ENCODE measurements around the gene SMCHD1.
"Not testable (repeated sequence)": the region's sequence is repeated elsewhere in the genome, so short reads cannot be mapped to it uniquely, and the experiment has no call there.

The SMCHD1 gene

DNA sequence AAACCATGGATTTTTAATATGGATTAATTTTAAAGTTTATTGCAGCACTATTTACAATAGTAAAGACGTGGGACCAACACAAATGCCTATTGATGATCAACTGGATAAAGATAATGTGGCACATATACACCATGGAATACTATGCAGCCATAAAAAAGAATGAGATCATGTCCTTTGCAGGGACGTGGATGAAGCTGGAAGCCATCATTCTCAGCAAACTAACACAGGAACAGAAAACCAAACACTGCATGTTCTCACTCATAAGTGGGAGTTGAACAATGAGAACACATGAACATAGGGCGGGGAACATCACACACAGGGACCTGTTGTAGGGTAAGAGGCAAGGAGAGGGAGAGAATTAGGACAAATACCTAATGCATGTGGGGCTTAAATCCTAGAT, 5.3 kb downstream of the SMCHD1 start:
- not testable (repeated sequence) for DNase-seq

DNA sequence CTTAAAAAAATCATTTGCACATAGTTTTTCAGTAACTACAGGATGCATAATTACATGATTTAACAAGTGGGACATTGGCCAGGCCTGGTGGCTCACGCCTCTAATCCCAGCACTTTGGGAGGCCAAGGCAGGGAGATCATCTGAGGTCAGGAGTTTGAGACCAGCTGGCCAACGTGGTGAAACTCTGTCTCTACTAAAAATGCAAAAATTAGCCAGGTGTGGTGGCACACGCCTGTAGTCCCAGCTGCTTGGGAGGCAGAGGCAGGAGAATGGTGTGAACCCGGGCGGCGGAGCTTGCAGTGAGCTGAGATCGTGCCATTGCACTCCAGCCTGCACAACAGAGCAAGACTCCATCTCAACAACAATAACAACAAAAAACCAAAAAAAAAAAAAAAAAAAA, 6.8 kb downstream of the SMCHD1 start:
- DNase-seq = not testable (repeated sequence)

DNA sequence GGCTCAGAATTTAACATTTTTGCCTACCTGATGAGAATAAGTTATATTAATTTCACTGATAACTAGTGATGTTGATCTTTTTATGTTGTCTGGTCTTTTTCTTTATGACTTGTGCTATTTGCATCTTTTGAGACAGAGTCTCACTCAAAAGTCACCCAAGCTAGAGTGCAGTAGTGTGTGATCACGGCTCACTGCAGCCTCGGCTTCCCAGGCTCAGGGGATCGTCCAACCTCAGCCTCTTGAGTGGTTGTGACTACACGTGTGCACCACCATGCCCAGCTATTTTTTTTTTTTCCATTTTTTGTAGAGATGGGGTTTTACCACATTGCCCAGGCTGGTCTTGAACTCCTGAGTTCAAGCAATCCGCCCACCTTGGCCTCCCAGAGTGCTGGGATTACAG, 7.5 kb downstream of the SMCHD1 start:
- no peak for DNase-seq

DNA sequence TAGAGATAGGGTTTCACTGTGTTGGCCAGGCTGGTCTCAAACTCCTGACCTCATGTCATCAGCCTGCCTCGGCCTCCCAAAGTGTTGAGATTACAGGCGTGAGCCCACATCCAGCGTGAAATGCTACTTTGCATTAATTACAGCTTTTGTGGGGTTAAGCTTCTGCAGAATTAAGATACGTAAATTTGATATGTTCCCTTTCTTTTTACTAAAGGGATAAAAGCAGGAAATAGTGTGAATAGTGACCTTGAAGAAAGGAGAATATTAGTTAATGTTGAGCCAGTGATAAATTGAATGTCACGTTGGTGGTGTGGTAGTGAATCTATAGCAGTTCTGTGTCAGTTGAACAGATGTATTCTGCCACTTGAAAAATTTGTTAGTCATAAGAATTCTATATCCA, 16.9 kb downstream of the SMCHD1 start:
- DNase-seq = no peak

DNA sequence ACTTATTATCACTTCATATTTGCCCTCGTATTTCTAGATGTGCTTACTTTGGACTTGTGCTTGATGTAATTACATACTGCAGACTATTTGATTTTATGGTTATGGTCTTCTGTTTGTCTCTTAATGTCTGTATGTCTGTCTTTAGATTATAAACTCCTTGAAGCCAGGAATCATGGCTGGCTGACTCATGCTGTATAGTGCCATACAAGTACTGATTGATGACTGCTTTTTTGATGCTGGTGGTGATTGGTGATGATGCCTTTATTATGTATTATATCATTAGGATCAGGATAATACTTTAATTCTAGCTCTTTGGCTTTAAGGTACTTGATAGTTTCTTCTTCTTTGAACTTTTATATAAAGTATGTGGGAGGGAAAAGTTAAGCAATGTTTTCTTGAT, 17.3 kb downstream of the SMCHD1 start:
- DNase-seq = no peak

DNA sequence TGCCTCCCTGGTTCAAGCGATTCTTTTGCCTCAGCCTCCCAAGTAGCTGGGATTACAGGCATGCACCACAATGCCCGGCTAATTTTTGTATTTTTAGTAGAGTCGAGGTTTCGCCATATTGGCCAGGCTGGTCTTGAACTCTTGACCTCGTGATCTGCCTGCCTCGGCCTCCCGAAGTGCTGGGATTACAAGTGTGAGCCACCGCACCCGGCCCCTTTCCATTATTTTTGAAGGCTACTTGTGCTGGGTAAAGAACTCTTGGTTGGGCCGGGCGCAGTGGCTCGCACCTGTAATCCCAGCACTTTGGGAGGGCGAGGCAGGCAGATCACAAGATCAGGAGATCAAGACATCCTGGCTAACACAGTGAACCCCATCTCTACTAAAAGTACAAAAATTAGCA, 23.4 kb downstream of the SMCHD1 start:
- not testable (repeated sequence) for DNase-seq

DNA sequence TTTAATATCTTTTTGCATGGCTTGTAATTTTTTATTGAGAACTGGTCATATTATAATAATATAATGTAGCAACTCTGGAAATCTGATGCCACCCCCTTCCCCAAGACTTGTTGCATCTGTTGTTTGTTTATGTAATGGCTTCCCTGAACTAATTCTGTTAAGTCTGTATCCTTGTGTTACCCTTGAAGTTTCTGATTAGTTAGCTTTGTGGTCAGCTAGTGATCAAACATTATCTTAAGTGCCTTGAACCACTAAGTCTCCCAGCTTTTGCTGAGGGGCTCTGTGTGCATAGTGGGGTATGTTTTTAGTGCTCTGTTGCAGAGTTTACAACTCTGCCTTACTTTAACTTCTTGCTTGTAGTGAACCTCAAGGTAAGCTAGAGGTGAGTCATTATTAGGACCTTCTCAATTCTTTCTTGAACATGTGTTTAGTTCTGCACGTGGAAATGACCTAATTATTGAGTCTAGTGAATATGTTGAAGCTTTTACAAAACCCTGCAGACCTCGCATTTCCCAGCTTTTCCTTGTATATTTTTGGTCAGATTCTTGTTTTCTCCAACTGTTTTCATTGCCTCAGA, 24.8 kb downstream of the SMCHD1 start:
- DNase-seq = no peak

DNA sequence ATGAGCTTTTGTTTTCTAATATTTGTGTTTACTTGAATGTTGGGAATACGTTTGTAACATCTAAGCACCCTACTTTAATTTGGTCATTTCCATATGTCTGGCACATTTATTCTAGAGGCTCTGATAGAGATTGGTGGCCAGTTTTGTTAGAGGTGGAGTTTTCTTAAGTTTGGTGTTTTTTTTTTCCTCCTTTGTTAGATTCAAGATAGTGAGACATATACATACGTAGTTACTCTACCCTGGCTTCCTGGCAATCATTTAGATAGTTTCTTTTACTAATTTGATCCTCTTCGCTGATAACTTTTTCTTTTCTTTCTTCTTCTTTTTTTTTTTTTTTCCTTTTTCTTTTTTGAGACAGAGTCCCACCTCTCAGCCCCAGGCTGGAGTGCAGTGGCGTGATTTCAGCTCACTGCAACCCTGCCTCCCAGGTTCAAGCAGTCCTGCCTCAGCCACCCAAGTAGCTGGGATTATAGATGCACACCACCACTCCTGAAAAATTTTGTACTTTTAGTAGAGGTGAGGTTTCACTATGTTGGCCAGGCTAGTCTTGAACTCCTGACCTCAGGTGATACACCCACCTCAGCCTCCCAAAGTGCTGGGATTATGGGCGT, 26.6 kb downstream of the SMCHD1 start:
- no peak for DNase-seq

DNA sequence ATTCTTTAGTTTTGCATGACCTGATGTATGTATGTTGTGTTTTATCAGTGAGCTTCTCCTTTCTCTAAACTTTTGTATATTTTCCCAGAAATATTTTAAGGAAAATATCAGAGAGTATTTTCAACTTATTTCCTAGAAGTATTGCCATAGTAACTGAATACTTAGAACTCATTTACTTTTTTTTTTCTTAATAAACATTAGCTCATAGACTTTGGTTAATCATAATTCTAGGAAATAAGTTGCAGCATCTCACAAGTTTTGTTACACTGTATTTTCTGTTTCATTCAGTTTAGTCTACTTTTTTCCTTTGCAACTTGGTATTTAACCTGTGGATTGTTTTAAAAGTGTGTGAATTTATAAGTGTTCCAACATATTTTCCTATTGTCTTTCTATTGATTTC, 27.5 kb downstream of the SMCHD1 start:
- DNase-seq = no peak

DNA sequence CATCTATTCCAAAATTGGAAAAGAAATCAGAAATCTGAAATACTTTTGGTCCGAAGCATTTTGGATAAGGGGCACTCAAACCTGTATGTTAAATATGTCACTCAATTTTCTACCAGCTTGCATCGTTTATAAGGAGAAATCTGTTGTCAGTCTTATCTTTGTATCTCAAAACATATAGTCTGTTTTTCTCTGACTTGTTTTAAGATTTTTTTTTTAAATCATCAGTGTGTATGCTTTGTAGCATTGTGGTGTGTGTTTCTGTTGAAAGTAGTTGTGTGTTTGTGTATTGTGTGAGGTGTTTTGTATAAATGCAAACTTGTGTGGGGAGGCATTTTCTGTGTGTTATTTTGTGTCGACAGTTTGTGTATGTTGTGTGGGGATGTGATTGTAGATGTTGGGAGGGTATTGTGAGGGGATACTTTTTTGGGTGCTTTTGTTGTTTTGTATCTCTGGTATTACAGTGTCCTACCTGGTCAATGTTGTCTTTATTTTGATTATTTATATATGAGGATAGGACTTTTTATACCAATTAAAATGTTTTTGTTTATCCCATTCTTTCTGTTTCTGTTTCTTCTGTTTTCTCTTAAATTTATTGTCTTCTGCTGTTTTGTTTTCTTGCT, 30.9 kb downstream of the SMCHD1 start:
- no peak for DNase-seq

DNA sequence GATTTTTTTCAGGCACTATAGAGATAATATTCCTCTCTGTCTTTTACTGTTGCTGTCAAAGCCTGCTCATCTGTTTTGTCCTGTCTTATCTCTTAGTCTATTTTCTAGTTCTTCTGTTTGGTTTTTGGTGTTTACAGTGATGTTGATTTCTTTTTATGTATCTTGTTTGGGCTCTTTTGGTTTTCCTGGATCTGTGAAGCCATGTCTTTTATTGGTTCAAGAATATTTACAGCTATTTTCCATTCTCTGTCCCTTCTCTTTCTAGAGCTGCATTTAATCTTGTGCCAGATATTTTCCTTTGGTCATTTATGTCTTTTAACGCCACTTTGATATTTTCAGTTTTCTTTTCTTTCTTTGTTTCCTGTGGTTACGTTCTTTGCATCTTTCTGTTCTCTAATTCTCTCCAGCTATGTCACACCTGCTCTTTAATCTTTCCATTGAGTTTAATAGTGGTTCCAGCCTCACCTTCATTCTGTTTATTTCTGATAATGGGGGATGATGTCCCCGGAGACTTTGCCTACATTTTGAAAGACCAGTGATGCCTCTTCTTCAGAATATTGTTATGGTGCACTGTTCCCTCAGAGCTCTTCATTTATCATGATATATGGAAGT, 32.0 kb downstream of the SMCHD1 start:
- DNase-seq = no peak

DNA sequence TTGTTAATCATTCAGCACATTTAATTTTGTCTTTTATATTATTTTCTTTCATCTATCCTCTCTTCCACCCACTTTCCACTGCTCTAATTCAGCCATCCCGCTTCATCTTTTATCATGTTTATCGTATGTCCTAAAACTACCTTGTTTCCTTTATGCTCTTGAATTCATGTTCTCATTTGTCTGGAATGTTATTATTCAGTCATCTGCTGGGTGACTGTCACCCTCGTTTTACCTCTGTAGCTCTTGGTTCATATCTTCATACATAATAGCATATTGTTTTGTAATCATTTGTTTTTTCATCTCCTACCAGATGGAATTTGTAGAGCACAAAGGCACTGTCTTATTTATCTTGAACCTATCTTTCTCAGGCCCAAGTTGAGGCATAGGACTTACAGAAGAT, 37.0 kb downstream of the SMCHD1 start:
- DNase-seq = no peak

DNA sequence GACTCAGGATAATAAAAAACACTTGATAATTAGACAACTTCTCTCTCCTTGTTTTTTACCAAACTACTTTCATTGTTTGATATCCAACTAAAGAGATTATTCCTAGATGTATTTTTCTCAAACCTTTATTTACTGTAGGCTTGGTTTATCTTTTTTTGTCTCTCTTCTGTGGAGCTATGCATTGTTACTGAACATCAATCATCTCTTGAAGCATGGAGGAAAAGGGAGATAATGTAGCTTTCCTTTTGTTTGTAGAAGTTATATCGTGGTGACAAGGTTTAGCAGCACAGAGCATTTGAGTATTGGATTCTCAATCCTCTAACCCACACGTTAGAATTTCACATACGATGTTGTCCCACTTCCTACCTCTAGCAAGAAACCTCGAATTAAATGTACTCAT, 41.7 kb downstream of the SMCHD1 start:
- DNase-seq = no peak

DNA sequence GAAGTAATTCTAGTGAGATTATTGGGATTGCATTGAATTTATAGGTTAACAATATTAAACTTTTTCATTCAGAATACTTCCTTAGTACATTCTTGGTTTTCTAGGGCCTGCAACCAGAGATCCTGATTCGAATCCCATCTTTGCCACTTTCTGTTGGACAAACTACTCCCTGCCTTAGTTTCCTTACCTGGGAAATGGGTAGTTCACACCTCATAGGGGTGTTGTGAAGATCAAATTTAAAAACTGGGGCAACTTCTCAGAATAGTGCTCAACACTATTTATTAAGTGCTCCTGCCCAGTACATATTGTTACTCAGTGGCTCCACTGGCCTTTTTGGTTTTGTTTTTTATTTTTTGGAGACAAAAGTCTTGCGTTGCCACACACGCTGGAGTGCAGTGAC, 43.5 kb downstream of the SMCHD1 start:
- no peak for DNase-seq

DNA sequence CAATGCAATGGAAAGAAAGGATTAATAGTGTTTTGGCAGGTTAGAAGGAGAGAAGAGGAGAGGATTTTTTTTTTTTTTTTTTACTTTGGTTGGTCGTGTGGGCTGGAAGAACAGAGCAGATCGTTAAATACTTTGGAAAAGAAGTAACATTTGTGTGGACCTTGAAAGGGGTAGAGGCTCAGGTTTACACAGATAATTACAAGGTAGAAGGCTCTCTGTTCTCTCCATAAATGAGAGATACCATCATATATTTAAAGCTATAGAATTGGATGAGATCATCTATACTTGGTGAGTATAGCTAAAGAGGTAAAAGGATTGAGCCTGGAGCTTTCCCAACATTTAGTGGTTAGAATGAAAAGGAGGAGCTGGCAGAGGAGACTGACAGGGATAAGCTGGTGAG, 49.0 kb downstream of the SMCHD1 start:
- DNase-seq = no peak

DNA sequence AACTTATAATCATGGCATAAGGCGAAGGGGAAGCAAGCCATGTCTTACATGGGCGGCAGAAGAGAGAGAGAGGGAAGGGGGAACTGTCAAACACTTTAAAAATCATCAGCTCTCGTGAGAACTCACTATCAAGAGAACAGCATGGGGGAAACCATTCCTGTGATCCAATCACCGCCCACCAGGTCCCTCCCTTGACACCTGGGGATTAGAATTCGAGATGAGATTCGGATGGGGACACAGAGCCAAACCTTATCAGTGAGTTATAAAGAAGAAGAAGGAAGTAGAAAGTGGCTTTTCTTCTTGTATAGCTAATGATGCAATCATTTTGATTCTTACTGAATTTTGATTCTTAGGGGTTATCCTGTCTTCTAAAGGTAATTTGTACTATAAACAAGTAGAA, 51.4 kb downstream of the SMCHD1 start:
- DNase-seq = no peak

DNA sequence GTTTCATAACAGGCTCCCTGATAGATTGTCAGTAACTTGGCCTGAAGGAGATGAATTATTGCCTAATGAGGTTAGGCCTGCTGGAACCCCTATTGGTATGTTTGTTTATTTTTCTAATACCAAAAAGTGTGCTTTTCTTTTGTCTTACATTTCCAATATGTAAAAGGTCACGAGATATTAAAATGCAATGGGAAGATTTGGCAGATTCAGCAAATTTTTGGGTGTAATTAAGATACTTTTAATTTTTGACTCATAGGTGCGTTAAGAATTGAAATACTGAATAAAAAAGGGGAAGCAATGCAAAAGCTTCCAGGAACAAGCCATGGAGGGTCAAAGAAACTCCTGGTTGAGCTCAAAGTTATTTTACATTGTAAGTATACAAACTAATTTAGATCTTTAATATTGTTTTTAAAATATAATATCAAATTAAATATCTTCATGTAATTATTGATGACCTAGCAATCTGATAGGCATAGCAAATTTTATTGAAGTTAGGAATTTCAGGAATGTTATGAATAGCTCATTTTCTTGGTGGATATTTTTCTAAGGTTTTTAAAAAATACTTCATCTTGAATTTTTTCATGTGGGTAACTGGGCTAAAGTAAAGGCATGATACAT, 52.1 kb downstream of the SMCHD1 start:
- DNase-seq = no peak

DNA sequence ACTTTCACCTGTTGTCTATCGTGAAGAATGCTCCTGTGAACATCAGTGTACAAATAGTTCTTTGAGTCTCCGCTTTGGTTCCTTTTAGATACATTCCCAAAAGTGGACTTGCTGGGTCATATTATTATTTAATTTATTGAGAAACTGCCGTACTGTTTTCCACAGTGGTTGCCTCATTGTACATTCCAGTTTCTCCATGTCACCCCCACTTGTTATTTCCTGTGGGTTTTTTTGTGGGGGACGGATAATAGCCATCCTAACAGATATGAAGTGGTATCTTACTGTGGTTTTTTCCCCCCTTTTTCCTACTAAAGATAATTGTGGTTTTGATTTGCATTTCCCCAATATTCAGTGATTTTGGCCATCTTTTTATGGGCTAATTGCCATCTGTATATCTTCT, 53.8 kb downstream of the SMCHD1 start:
- no peak for DNase-seq

DNA sequence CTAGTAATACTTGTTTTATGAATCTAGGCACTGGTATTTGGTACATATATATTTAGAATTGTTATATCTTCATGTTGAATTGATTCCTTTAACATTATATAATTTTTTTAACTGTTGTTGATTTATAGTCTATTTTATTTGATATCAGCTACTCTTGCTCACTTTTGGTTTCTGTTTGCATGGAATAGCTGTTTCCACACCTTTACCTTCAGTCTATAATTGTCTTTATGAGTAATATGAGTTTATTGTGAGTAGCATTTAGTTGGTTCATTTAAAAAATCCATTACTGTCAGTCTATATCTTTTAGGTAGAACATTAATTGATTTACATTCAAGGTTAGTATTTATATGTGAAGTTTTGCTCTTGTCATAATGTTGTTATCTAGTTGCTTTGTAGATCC, 58.6 kb downstream of the SMCHD1 start:
- no peak for DNase-seq

DNA sequence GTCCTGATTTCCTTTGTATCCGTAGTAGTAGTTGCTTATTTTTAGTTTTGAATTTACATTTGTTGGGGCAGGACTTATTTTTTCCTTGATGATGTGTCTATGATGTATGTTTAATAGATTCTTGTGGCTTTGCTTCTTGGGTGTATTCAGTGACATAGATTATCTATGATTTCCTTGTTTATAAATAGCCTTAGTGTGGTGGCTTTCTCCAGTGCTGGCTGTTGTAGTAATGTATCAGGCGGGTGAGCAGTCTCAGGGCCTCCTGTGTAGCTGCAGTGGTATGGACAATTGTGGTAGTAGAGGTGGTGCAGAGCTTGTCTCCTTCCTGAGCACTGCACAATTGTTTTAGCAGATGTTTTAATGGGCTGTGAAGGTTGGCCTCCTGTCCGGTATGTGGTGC, 60.5 kb downstream of the SMCHD1 start:
- no peak for DNase-seq

DNA sequence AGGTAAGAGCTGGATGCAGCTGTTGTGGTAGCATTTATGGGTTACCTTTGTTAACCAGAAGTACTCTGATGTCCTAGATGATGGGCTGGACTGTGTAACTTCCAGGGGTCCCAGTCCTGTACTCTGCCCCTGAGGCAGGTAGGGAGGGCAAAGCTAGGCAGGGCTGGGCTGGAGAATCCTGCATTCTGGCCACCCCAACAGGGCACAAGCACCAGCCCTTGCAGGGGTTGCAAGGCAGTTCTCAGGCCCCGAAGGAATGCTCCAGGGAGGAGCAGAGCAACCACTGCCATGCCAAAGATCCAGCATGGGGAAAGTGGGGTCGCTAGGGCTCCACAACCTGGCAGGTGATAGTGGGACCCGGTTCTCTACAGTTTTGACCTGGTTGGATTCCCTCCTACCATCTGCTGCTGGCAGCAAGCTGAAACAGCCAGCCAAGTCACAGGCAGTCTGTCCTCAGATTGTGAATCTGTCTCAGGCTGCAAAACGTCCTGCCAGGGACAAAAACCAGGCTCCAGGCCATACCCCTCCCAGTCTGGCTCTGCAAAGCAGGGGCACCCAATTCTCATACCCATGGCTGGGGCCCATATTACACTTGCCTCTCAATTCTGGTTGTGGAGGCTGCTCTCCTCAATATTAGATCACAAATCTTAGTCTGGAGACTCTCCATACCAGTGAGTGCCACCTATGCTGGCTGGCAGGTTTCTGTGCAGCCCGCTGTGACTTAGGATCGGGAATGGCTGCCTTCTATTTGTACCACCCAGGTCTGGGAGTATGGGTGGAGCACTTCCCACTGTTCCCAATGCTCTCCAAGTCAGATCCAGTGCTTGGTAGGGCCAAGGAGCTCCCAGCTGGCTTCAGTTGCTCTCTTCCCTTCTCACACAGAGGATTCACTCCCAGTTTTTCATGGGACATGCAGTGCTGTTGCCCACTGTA, 61.1 kb downstream of the SMCHD1 start:
- no peak for DNase-seq

DNA sequence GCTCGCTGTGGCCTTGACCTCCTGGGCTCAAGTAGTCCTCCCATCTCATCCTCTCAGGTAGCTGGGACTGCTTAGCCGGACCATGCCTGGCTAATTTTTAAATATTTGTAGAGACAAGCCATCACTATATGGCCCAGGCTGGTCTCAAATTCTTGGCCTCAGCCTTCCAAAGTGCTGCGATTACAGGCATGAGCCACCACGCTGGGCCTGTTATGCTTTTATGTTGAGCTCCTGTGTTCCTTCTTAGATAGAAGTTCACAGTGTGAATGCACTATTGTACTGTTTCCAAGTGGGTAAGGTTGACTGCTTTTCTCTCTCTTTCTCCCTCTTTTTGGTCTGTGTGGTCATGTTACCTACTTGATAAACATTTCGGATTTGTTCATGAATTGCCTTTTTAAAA, 61.9 kb downstream of the SMCHD1 start:
- DNase-seq = no peak

DNA sequence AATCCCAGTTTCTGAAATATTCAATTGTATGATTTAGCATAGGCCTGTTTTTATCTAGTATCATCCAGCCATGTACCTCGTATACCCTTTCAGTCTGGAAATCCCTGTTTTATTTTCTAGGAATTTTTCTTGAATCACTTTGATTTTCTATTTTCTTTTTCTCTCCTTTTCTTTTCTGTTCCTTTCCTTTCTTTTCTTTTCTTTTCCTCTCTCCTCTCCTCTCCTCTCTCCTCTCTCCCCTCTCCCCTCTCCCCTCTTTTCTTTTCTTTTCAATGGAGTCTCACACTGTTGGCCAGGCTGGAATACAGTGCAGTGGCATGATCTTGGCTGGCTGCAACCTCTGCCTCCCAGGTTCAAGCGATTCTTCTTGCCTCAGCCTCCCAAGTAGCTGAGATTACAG, 63.5 kb downstream of the SMCHD1 start:
- DNase-seq = no peak
